Endodermal cell (in vitro differentiated cells): Measurements from ENCODE around the gene DEDD. TPM values are rescaled to one million over a fixed set of nuclear protein-coding genes. Genes with fewer than 3 reads are reported as not detected.

Source experiments
- DNase-seq: peaks from one replicate; pipeline ENCODE4 v3.0.0-alpha.2; 2017
- H3K27ac ChIP-seq: 2 replicates; pipeline ENCODE4 v1.5.1; 2013; ENCODE audit warnings: mild to moderate bottlenecking, low read depth, low read length, moderate library complexity
- H3K27me3 ChIP-seq: 2 replicates; pipeline ENCODE4 v1.6.1; 2013; ENCODE audit warnings: mild to moderate bottlenecking, low read length, moderate library complexity; ENCODE audit not compliant: insufficient read depth, control insufficient read depth, poor library complexity, severe bottlenecking
- H3K36me3 ChIP-seq: 2 replicates; pipeline ENCODE4 v1.7.0; 2013; ENCODE audit warnings: mild to moderate bottlenecking, low read length, moderate library complexity; ENCODE audit not compliant: control insufficient read depth, insufficient read depth
- H3K4me1 ChIP-seq: one replicate; pipeline ENCODE4 v1.7.0; 2013; ENCODE audit warnings: low read length; ENCODE audit not compliant: control insufficient read depth, insufficient read depth
- H3K4me3 ChIP-seq: 2 replicates; pipeline ENCODE4 v1.5.1; 2013; ENCODE audit warnings: mild to moderate bottlenecking, low read length, moderate library complexity
- H3K9ac ChIP-seq: 2 replicates; pipeline ENCODE4 v1.6.1; 2013; ENCODE audit warnings: mild to moderate bottlenecking, low read length, moderate library complexity; ENCODE audit not compliant: poor library complexity, severe bottlenecking; ENCODE audit errors: extremely low read depth
- H3K9me3 ChIP-seq: 2 replicates; pipeline ENCODE4 v1.6.1; 2013; ENCODE audit warnings: mild to moderate bottlenecking, low read length, moderate library complexity; ENCODE audit not compliant: control insufficient read depth
- H3K27ac Mint-ChIP-seq: 2 replicates; pipeline ENCODE4 v1.8.0; 2020; ENCODE audit warnings: mixed read lengths
- H3K27me3 Mint-ChIP-seq: 2 replicates; pipeline ENCODE4 v1.8.0; 2021; ENCODE audit warnings: mild to moderate bottlenecking, mixed read lengths; ENCODE audit not compliant: insufficient read depth
- H3K36me3 Mint-ChIP-seq: 2 replicates; pipeline ENCODE4 v1.8.0; 2020; ENCODE audit warnings: low read depth, mixed read lengths
- H3K4me1 Mint-ChIP-seq: 2 replicates; pipeline ENCODE4 v1.8.0; 2020; ENCODE audit warnings: mixed read lengths
- H3K4me3 Mint-ChIP-seq: 2 replicates; pipeline ENCODE4 v1.8.0; 2020; ENCODE audit warnings: mild to moderate bottlenecking, moderate library complexity, mixed read lengths
- H3K9me3 Mint-ChIP-seq: 2 replicates; pipeline ENCODE4 v1.8.0; 2020; ENCODE audit warnings: mild to moderate bottlenecking, mixed read lengths
- WGBS, 2 experiments: methylation state at CpG; one replicate each; pipeline versions ENCODE4 v1.1.5 to v1.1.7; 2013; ENCODE audit warnings: missing lambda C conversion rate in 2 of 2, mixed read lengths in 1 of 2; ENCODE audit not compliant: insufficient coverage in 1 of 2, insufficient read length in 1 of 2; 5-methylcytosine and 5-hydroxymethylcytosine counted together
- long read RNA-seq, 4 experiments: library from polyadenylated mRNA in 2 of 4; library from RNA in 1 of 4; library from capped mRNA in 1 of 4; stranded (forward) in 3 of 4; unstranded in 1 of 4; transcript quantifications; one replicate each; pipeline ENCODE4 v2.0.0, GENCODE V29; 2020 to 2021; ENCODE audit warnings: inconsistent platforms in 1 of 4
- polyA plus RNA-seq, 2 experiments: library from polyadenylated mRNA; stranded (reverse); fragments of 50-300 nt; gene quantifications; one replicate each; pipeline ENCODE4 v1.2.3, GENCODE V29; 2013
- total RNA-seq, 2 donors: library from RNA; stranded (reverse); fragmentation: NEBNext Ultra II Directional in 1 of 2; extraction: Animal tissue kit (Norgen Biotek cat#: 25700) in 1 of 2; gene quantifications; 2 replicates in 1 of 2; 3 replicates in 1 of 2; pipeline ENCODE4 v1.2.1, GENCODE V29; 2021
- TF ChIP-seq, protein P1 (sequence below): fragments of 200-600 bp; sonication (generic); conservative IDR thresholded peaks from 2 replicates; pipeline ENCODE4 v1.5.0; 2021; ENCODE audit warnings: antibody characterized with exemption, mild to moderate bottlenecking

Gene DEDD, protein sequence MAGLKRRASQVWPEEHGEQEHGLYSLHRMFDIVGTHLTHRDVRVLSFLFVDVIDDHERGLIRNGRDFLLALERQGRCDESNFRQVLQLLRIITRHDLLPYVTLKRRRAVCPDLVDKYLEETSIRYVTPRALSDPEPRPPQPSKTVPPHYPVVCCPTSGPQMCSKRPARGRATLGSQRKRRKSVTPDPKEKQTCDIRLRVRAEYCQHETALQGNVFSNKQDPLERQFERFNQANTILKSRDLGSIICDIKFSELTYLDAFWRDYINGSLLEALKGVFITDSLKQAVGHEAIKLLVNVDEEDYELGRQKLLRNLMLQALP
- total RNA-seq: 10 to 100 TPM; 34.2 to 39.8 TPM
- 35.4 TPM for polyA plus RNA-seq (2013, experiment 1 of 2)
- polyA plus RNA-seq (2013, experiment 2 of 2): 30.3 TPM
- long read RNA-seq, experiment 1, partial matches to known transcripts: 8 of 17 reads
- long read RNA-seq, experiment 1, other reads (novel, unspliced or antisense): 5 of 17 reads
- long read RNA-seq, experiment 2, transcript DEDD-202 (6 exons, 2,345 nt): major isoform, 38 of 64 reads
- long read RNA-seq, experiment 2, transcript DEDD-203 (6 exons, 2,300 nt): minor isoform, 6 of 64 reads
- long read RNA-seq, experiment 2, transcript DEDD-212 (5 exons, 2,329 nt): minor isoform, 5 of 64 reads
- long read RNA-seq, experiment 2, partial matches to known transcripts: 2 of 64 reads
- long read RNA-seq, experiment 2, other reads (novel, unspliced or antisense): 12 of 64 reads
- long read RNA-seq, experiment 3, transcript DEDD-203 (6 exons, 2,300 nt): minor isoform, 12 of 103 reads
- long read RNA-seq, experiment 3, transcript DEDD-202 (6 exons, 2,345 nt): major isoform, 67 of 103 reads
- long read RNA-seq, experiment 3, partial matches to known transcripts: 2 of 103 reads
- long read RNA-seq, experiment 3, other reads (novel, unspliced or antisense): 17 of 103 reads
- long read RNA-seq, experiment 4, partial matches to known transcripts: 4 of 12 reads
- long read RNA-seq, experiment 4, other reads (novel, unspliced or antisense): 3 of 12 reads

DNA sequence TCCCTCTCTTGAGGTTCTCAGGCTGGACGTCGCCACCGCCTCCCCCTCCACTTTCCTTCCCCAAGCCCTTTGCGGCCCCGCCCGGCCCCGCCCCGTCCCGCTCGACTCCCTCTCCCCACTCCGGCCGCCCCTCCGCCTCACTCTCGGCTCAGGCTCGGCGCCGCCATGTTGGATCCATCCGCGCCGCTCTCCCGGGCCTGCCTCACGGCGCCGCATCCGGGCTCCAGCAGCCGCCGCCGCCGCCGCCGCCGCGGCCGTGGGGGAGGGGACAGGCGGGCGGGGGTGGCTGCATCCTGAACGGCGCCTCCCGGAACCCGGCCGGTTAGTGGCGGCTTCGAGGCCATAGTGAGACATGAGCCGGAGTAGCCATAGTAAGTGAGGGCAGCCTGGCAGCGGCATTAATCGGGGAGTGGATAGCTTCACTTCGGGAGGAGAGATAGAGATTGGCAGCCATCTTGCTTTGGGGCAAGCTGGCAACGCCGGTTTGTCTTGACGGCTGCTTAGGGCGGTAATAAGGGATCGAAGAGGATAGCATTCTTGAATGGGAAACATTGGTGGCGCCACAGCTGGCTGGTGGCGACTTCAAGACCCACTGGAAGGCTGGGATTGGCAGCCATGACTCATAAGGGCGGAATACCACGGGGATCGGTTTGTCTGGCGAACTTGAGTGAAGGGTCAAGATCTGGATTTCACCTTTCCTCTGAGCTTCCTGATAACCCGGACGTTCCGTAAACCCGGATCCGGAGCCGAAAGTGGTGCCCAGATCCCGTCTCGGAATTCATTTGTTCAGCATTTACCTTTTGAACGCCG lies at the start of gene DEDD:
Gene DEDD (minus strand): TSS at position 258 of the 810 bp plus-strand sequence. CDS start 8,205 bp downstream, outside the sequence.
- peak within 1 kb of the TSS; percentile 90 for H3K27ac ChIP-seq
- no peak within 1 kb of the TSS for H3K4me3 Mint-ChIP-seq
- H3K4me1 Mint-ChIP-seq: peaks cover 20% of the 10 kb centered on the region
- no peaks in the 10 kb centered on the region for H3K4me1 ChIP-seq
- H3K36me3 Mint-ChIP-seq: peaks cover 24% of the 10 kb centered on the region
- H3K27ac Mint-ChIP-seq: peak within 1 kb of the TSS; percentile 91
- TF ChIP-seq, protein P1, sequence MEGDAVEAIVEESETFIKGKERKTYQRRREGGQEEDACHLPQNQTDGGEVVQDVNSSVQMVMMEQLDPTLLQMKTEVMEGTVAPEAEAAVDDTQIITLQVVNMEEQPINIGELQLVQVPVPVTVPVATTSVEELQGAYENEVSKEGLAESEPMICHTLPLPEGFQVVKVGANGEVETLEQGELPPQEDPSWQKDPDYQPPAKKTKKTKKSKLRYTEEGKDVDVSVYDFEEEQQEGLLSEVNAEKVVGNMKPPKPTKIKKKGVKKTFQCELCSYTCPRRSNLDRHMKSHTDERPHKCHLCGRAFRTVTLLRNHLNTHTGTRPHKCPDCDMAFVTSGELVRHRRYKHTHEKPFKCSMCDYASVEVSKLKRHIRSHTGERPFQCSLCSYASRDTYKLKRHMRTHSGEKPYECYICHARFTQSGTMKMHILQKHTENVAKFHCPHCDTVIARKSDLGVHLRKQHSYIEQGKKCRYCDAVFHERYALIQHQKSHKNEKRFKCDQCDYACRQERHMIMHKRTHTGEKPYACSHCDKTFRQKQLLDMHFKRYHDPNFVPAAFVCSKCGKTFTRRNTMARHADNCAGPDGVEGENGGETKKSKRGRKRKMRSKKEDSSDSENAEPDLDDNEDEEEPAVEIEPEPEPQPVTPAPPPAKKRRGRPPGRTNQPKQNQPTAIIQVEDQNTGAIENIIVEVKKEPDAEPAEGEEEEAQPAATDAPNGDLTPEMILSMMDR: peak; percentile 33
- H3K4me3 ChIP-seq: peak within 1 kb of the TSS; percentile 95
- no peaks in the 10 kb centered on the region for H3K9me3 ChIP-seq
- peaks cover 28% of the 10 kb centered on the region for H3K36me3 ChIP-seq
- no peaks in the 10 kb centered on the region for H3K9me3 Mint-ChIP-seq
- DNase-seq: peak; percentile 97
- no peaks in the 10 kb centered on the region for H3K27me3 ChIP-seq
- H3K9ac ChIP-seq: peak within 1 kb of the TSS; percentile 86
- 0% methylated on average over 13 to 68 of the region's 68 CpGs for WGBS, 2 experiments
- H3K27me3 Mint-ChIP-seq: no peaks in the 10 kb centered on the region

DNA sequence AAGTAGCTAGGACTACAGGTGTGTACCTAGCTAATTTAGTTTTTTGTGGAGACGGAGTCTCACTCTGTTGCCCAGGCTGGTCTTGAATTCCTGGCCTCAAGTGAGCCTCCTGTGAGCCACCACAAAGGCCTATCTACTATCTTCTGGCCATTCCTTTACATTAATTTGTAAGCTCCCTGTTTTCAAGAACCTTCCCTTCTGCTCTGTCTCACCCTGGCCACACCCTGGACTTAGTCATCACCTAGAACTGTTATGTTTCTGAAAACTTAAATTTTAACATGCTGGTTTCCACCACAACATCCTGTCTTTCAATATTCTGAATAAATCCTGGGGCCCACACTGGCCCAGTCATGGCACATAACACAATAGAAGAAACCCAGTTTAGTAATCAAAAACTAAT lies 49.7 kb upstream of the DEDD start:
- Histone ChIP-seq H3K27ac (no peak overlapping the region), H3K4me1 (peaks cover 4% of the 10 kb centered on the region), H3K36me3 (no peaks in the 10 kb centered on the region), H3K9ac (no peak overlapping the region), H3K4me3 (no peak overlapping the region), H3K27me3 (no peaks in the 10 kb centered on the region), H3K9me3 (no peaks in the 10 kb centered on the region)
- Mint-ChIP-seq H3K27ac (no peak overlapping the region), H3K9me3 (no peaks in the 10 kb centered on the region), H3K36me3 (no peaks in the 10 kb centered on the region), H3K4me1 (peaks cover 7% of the 10 kb centered on the region), H3K4me3 (no peak overlapping the region), H3K27me3 (no peaks in the 10 kb centered on the region)
- no peak for DNase-seq
- TF ChIP-seq, protein P1: no peak
- 98 to 100% methylated on average over 1 of the region's 1 CpG for WGBS, 2 experiments

DNA sequence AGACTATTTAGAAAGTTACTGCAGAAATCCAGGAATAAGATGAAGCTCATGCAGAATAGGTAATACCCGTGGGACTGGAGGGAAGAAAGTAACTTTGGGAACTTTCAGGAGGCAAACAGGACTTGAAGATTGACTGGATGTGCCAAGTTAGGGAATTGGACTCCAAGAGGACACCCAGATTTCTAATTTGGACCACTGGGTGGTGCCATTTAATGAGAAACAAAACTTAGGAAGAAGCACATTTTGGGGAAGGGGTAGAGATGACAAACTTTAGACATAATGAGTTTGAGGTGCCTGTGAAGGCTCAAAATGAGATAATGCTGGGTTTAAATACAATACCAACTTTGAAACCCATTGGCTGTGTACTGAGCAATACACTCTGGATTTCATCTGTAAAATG lies 48.2 kb upstream of the DEDD start:
- Mint-ChIP-seq H3K4me1 (peaks cover 14% of the 10 kb centered on the region), H3K9me3 (no peaks in the 10 kb centered on the region), H3K36me3 (peaks cover under 1% of the 10 kb centered on the region), H3K27ac (no peak overlapping the region), H3K4me3 (no peak overlapping the region), H3K27me3 (no peaks in the 10 kb centered on the region)
- no peak overlapping the region for H3K9ac ChIP-seq
- TF ChIP-seq, protein P1: peak; percentile 66
- H3K4me3 ChIP-seq: no peak overlapping the region
- no peaks in the 10 kb centered on the region for H3K27me3 ChIP-seq
- DNase-seq: no peak
- no peak overlapping the region for H3K27ac ChIP-seq
- H3K4me1 ChIP-seq: peaks cover 4% of the 10 kb centered on the region
- no peaks in the 10 kb centered on the region for H3K9me3 ChIP-seq
- H3K36me3 ChIP-seq: peaks cover under 1% of the 10 kb centered on the region
- WGBS, 2 experiments: 67 to 84% methylated on average over 1 of the region's 1 CpG
